Measurements from ENCODE around the gene TLNRD1. TPM values are rescaled to one million over a fixed set of nuclear protein-coding genes. Genes with fewer than 3 reads are reported as not detected.
A peak's percentile ranks its signal among the peaks of the same experiment; 100 is the strongest.
"Not testable (repeated sequence)": the region's sequence is repeated elsewhere in the genome, so short reads cannot be mapped to it uniquely, and the experiment has no call there.

The TLNRD1 gene
- total RNA-seq, 1 experiment from 2014 or later = 14.9 TPM

- intact Hi-C loops (cut with micrococcal nuclease; ENCODE audit: unreplicated experiment) = no loop called here
- peak; percentile 66 to 77 for DNase-seq
- no peak overlapping the region for H3K4me3 ChIP-seq
- no peaks in the 10 kb centered on the region for H3K79me2 ChIP-seq (ENCODE audit: low read depth)
- peak overlapping the region; percentile 59 for H3K4me2 ChIP-seq
- peaks cover 49% of the 10 kb centered on the region for H3K4me1 ChIP-seq (replicated peaks; ENCODE audit: insufficient read depth)
- H3K9me2 ChIP-seq (ENCODE audit: insufficient read depth) = no peaks in the 10 kb centered on the region
- no peak overlapping the region for H2AFZ ChIP-seq
- ChIA-PET CTCF (interaction anchor here (0.7 kb wide), 1 partner anchor 160 kb away, joined by 3 read pairs; no protein-coding TSS in a partner anchor), POLR2A (ENCODE audit: unreplicated experiment) (no interaction called here)
- no peaks in the 10 kb centered on the region for H3K27me3 ChIP-seq (ENCODE audit: insufficient read depth, low read depth)
- H4K20me1 ChIP-seq (ENCODE audit: insufficient read depth) = no peaks in the 10 kb centered on the region
- TF ChIP-seq EZH2 (IDR thresholded peaks at IDR 0.05; ENCODE audit: low read depth) = no peak
- no peak for TF ChIP-seq CTCF (conservative IDR thresholded peaks at IDR 0.05)
- no peaks in the 10 kb centered on the region for H3K9me3 ChIP-seq (ENCODE audit: insufficient read depth, low read depth)
- H3F3A ChIP-seq (ENCODE audit: insufficient read depth, low read depth) = peaks cover 35% of the 10 kb centered on the region
- BruUV-seq (replicated peaks) = no TSS peak
- H3K36me3 ChIP-seq (ENCODE audit: low read depth) = peaks cover 4% of the 10 kb centered on the region; the same call in 1 of the 2 replicates
- peak overlapping the region; percentile 82 for H3K27ac ChIP-seq
These were observed 46.6 kb upstream of the TLNRD1 start for GRCh38 chr15:80953953-80954778.

- H4K20me1 ChIP-seq (ENCODE audit: insufficient read depth); H3K27me3 ChIP-seq (ENCODE audit: insufficient read depth, low read depth); H3K79me2 ChIP-seq (ENCODE audit: low read depth); BruUV-seq (replicated peaks); H3K9me3 ChIP-seq (ENCODE audit: insufficient read depth, low read depth); CTCF ChIA-PET; H3K9me2 ChIP-seq (ENCODE audit: insufficient read depth); H2AFZ ChIP-seq; H3K4me3 ChIP-seq; H3K36me3 ChIP-seq (ENCODE audit: low read depth): not testable (repeated sequence)
- Histone ChIP-seq H3K27ac (peak overlapping the region; percentile 82), H3K4me2 (peak overlapping the region; percentile 59), H3K4me1 (replicated peaks; ENCODE audit: insufficient read depth) (peaks cover 49% of the 10 kb centered on the region), H3F3A (ENCODE audit: insufficient read depth, low read depth) (peaks cover 35% of the 10 kb centered on the region)
- POLR2A ChIA-PET (ENCODE audit: unreplicated experiment) = interaction anchor here (0.7 kb wide), 1 partner anchor 111 kb away, joined by 3 read pairs; no protein-coding TSS in a partner anchor
- intact Hi-C loops (cut with micrococcal nuclease; ENCODE audit: unreplicated experiment) = loop anchor here (1.0 kb wide), 2 partner anchors 11 to 277 kb away; no protein-coding TSS in a partner anchor
- peak; percentile 81 to 95 for DNase-seq
These were observed 44.9 kb upstream of the TLNRD1 start for GRCh38 chr15:80955571-80956452.

GRCh38 chr15:80957556-80957955 lies 43.2 kb upstream of the TLNRD1 start:
- TF ChIP-seq CTCF (conservative IDR thresholded peaks at IDR 0.05) = no peak
- no peak for TF ChIP-seq EZH2 (IDR thresholded peaks at IDR 0.05; ENCODE audit: low read depth)
- Histone ChIP-seq H3K4me1 (replicated peaks; ENCODE audit: insufficient read depth) (peaks cover 49% of the 10 kb centered on the region), H3K79me2 (ENCODE audit: low read depth) (no peaks in the 10 kb centered on the region), H3F3A (ENCODE audit: insufficient read depth, low read depth) (peaks cover 35% of the 10 kb centered on the region), H3K36me3 (ENCODE audit: low read depth) (no peaks in the 10 kb centered on the region), H3K9me2 (ENCODE audit: insufficient read depth) (no peaks in the 10 kb centered on the region), H4K20me1 (ENCODE audit: insufficient read depth) (no peaks in the 10 kb centered on the region), H3K27me3 (ENCODE audit: insufficient read depth, low read depth) (no peaks in the 10 kb centered on the region), H3K27ac (no peak overlapping the region), H3K9me3 (ENCODE audit: insufficient read depth, low read depth) (no peaks in the 10 kb centered on the region), H3K4me2 (no peak overlapping the region), H2AFZ (no peak overlapping the region), H3K4me3 (no peak overlapping the region)
- intact Hi-C loops (cut with micrococcal nuclease; ENCODE audit: unreplicated experiment) = no loop called here
- BruUV-seq (replicated peaks) = no TSS peak
- DNase-seq = no peak
- POLR2A ChIA-PET (ENCODE audit: unreplicated experiment) = interaction anchor here (0.6 kb wide), 2 partner anchors 9 to 180 kb away, joined by 3 read pairs; no protein-coding TSS in a partner anchor
- CTCF ChIA-PET = no interaction called here

Measured in PC-9 (cell line).